ENCODE measurements around the gene HIRA. TPM values are rescaled to one million over a fixed set of nuclear protein-coding genes. Genes with fewer than 3 reads are reported as not detected.
A peak's percentile ranks its signal among the peaks of the same experiment; 100 is the strongest.

The HIRA gene
- total RNA-seq, 2 experiments from 2014 or later, result 16.2 to 18.0 TPM

GRCh38 chr22:19460036-19460435 lies 28.5 kb upstream of the HIRA start:
- intact Hi-C loops (cut with micrococcal nuclease), result no loop called here

DNA sequence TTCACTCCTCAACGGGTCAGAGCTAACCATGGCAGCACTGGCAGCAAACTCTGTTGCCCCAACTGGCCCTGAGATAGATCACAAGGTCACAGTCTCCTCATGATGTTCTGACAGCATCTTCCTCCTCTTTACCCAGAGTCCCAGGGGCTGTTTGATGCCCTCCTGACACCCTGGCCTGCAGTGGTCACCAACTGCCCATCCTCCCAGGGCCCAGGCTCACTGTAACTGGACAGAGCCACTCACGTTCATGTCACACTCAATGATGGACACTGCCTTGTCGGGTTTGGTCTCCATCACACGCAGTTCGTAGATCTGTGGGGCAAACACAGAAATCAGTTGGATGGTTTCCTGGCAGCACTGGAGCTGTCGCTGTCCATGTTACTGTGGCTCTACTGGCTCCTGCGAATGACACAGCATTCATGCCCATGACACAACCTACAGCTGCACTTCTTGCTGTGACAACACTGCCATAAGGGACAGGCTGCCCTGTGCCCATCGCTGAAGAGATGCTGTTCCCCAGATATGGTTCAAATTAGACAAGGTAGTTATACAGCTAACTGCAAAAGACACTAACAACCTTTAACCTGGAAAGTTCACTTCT lies 26.4 kb upstream of the HIRA start:
- no peak for DNase-seq
- Mint-ChIP-seq H3K4me3 (no peak overlapping the region), H3K9me3 (no peaks in the 10 kb centered on the region), H3K36me3 (ENCODE audit: low read depth) (peaks cover 27% of the 10 kb centered on the region), H3K4me1 (ENCODE audit: low read depth) (no peaks in the 10 kb centered on the region), H3K27me3 (ENCODE audit: low read depth) (no peaks in the 10 kb centered on the region), H3K27ac (no peak overlapping the region)
- CTCF ChIA-PET, result no interaction called here
- intact Hi-C loops (cut with micrococcal nuclease), result no loop called here

More at GRCh38 chr22:19460036-19460435, 28.5 kb upstream of the HIRA start:
- H3K27me3 Mint-ChIP-seq (ENCODE audit: low read depth), result no peaks in the 10 kb centered on the region
- peaks cover 19% of the 10 kb centered on the region for H3K36me3 Mint-ChIP-seq (ENCODE audit: low read depth)
- no peaks in the 10 kb centered on the region for H3K4me1 Mint-ChIP-seq (ENCODE audit: low read depth)
- no peaks in the 10 kb centered on the region for H3K9me3 Mint-ChIP-seq
- H3K4me3 Mint-ChIP-seq, result no peak overlapping the region
- CTCF ChIA-PET, result no interaction called here
- no peak overlapping the region for H3K27ac Mint-ChIP-seq
- no peak for DNase-seq

- Mint-ChIP-seq H3K4me1 (ENCODE audit: low read depth) (no peaks in the 10 kb centered on the region), H3K36me3 (ENCODE audit: low read depth) (peaks cover 36% of the 10 kb centered on the region), H3K9me3 (no peaks in the 10 kb centered on the region), H3K4me3 (no peak overlapping the region), H3K27me3 (ENCODE audit: low read depth) (no peaks in the 10 kb centered on the region), H3K27ac (no peak overlapping the region)
- intact Hi-C loops (cut with micrococcal nuclease), result no loop called here
- CTCF ChIA-PET, result no interaction called here
- no peak for DNase-seq
These were observed 25.0 kb upstream of the HIRA start for GRCh38 chr22:19456541-19456940.

- CTCF ChIA-PET, result no interaction called here
- intact Hi-C loops (cut with micrococcal nuclease), result no loop called here
- Mint-ChIP-seq H3K9me3 (no peaks in the 10 kb centered on the region), H3K4me1 (ENCODE audit: low read depth) (no peaks in the 10 kb centered on the region), H3K27me3 (ENCODE audit: low read depth) (no peaks in the 10 kb centered on the region), H3K36me3 (ENCODE audit: low read depth) (peaks cover 40% of the 10 kb centered on the region), H3K4me3 (no peak overlapping the region), H3K27ac (peak overlapping the region; percentile 32)
- no peak for DNase-seq
These were observed 24.2 kb upstream of the HIRA start for GRCh38 chr22:19455585-19456370.

- no peaks in the 10 kb centered on the region for H3K9me3 Mint-ChIP-seq
- no peak overlapping the region for H3K4me3 Mint-ChIP-seq
- intact Hi-C loops (cut with micrococcal nuclease), result no loop called here
- H3K36me3 Mint-ChIP-seq (ENCODE audit: low read depth), result peaks cover 39% of the 10 kb centered on the region
- no peaks in the 10 kb centered on the region for H3K4me1 Mint-ChIP-seq (ENCODE audit: low read depth)
- CTCF ChIA-PET, result no interaction called here
- H3K27me3 Mint-ChIP-seq (ENCODE audit: low read depth), result no peaks in the 10 kb centered on the region
- no peak for DNase-seq
- H3K27ac Mint-ChIP-seq, result no peak overlapping the region
These were observed 23.5 kb upstream of the HIRA start for GRCh38 chr22:19455033-19455432.

- H3K9me3 Mint-ChIP-seq, result no peaks in the 10 kb centered on the region
- CTCF ChIA-PET, result no interaction called here
- no peak for DNase-seq
- peak overlapping the region; percentile 44 for H3K27ac Mint-ChIP-seq
- H3K4me1 Mint-ChIP-seq (ENCODE audit: low read depth), result peaks cover 6% of the 10 kb centered on the region
- H3K4me3 Mint-ChIP-seq, result no peak overlapping the region
- peaks cover 38% of the 10 kb centered on the region for H3K36me3 Mint-ChIP-seq (ENCODE audit: low read depth)
- no peaks in the 10 kb centered on the region for H3K27me3 Mint-ChIP-seq (ENCODE audit: low read depth)
- intact Hi-C loops (cut with micrococcal nuclease), result no loop called here
These were observed 22.6 kb upstream of the HIRA start for GRCh38 chr22:19454156-19454555.

GRCh38 chr22:19453718-19454117 lies 22.2 kb upstream of the HIRA start:
- Mint-ChIP-seq H3K4me1 (ENCODE audit: low read depth) (peaks cover 9% of the 10 kb centered on the region), H3K36me3 (ENCODE audit: low read depth) (peaks cover 39% of the 10 kb centered on the region), H3K9me3 (no peaks in the 10 kb centered on the region), H3K27me3 (ENCODE audit: low read depth) (no peaks in the 10 kb centered on the region), H3K4me3 (no peak overlapping the region), H3K27ac (peak overlapping the region; percentile 44)
- intact Hi-C loops (cut with micrococcal nuclease), result no loop called here
- no peak for DNase-seq
- CTCF ChIA-PET, result no interaction called here

- H3K27ac Mint-ChIP-seq, result peak overlapping the region; percentile 6
- intact Hi-C loops (cut with micrococcal nuclease), result no loop called here
- CTCF ChIA-PET, result interaction anchor here (0.7 to 1.0 kb wide), 3 partner anchors 29 to 178 kb away, joined by 3 to 4 read pairs (median 3); no protein-coding TSS in a partner anchor
These were observed 20.0 kb upstream of the HIRA start for GRCh38 chr22:19451570-19451969.

DNA sequence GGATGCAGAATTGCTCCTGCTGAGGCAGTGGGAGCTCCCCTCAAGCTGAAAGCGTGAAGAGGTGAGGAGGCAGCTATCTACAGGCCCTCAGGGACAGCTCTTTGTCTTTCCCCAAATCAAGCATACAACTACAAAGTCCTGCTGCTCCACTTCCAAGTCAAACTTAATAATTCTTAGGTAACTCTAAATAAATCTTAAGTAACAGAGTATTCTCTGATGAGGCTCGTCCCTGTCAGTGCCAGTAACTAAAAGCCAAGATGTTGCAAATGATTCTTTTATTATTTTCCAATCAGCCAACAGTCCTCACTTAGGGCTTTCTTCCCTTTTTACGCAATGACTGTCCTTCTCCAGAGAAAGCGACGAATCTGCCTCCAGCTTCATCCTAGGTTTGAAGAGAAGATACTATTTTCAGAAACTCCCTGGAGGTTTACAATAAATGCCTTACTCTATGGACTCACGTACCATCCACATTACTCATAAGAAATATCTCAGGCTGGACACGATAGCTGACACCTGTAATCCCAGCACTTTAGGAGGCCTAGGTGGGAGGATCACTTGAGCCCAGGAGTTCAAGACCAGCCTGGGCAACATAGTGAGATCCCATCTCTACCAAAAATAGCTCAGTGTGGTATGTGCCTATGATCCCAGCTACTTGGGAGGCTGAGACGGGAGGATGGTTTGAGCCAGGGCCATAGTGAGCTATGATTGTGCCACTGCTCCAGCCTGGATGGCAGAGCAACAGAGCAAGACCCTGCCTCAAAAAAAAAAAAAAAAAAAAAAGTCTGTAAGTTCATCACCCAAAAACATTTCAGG lies 19.0 kb upstream of the HIRA start:
- intact Hi-C loops (cut with micrococcal nuclease), result no loop called here
- Mint-ChIP-seq H3K9me3 (no peaks in the 10 kb centered on the region), H3K4me3 (no peak overlapping the region), H3K4me1 (ENCODE audit: low read depth) (peaks cover 26% of the 10 kb centered on the region), H3K36me3 (ENCODE audit: low read depth) (peaks cover 39% of the 10 kb centered on the region), H3K27ac (peak overlapping the region; percentile 83), H3K27me3 (ENCODE audit: low read depth) (no peaks in the 10 kb centered on the region)
- CTCF ChIA-PET, result interaction anchor here (0.7 to 1.0 kb wide), 3 partner anchors 28 to 179 kb away, joined by 3 to 4 read pairs (median 3); no protein-coding TSS in a partner anchor
- DNase-seq, result no peak

More at GRCh38 chr22:19451570-19451969, 20.0 kb upstream of the HIRA start:
- Mint-ChIP-seq H3K4me3 (no peak overlapping the region), H3K9me3 (no peaks in the 10 kb centered on the region), H3K4me1 (ENCODE audit: low read depth) (peaks cover 20% of the 10 kb centered on the region), H3K27me3 (ENCODE audit: low read depth) (no peaks in the 10 kb centered on the region), H3K36me3 (ENCODE audit: low read depth) (peaks cover 35% of the 10 kb centered on the region)
- no peak for DNase-seq

GRCh38 chr22:19449422-19449767 lies 17.9 kb upstream of the HIRA start:
- peaks cover 35% of the 10 kb centered on the region for H3K4me1 Mint-ChIP-seq (ENCODE audit: low read depth)
- H3K27me3 Mint-ChIP-seq (ENCODE audit: low read depth), result no peaks in the 10 kb centered on the region
- H3K27ac Mint-ChIP-seq, result peak overlapping the region; percentile 83
- H3K36me3 Mint-ChIP-seq (ENCODE audit: low read depth), result peaks cover 31% of the 10 kb centered on the region
- intact Hi-C loops (cut with micrococcal nuclease), result loop anchor here (1.0 to 5.0 kb wide), 4 partner anchors 30 to 340 kb away; partner anchors contain the start of genes CDC45 and UFD1
- no peak for DNase-seq
- CTCF ChIA-PET, result no interaction called here
- no peak overlapping the region for H3K4me3 Mint-ChIP-seq
- no peaks in the 10 kb centered on the region for H3K9me3 Mint-ChIP-seq

DNA sequence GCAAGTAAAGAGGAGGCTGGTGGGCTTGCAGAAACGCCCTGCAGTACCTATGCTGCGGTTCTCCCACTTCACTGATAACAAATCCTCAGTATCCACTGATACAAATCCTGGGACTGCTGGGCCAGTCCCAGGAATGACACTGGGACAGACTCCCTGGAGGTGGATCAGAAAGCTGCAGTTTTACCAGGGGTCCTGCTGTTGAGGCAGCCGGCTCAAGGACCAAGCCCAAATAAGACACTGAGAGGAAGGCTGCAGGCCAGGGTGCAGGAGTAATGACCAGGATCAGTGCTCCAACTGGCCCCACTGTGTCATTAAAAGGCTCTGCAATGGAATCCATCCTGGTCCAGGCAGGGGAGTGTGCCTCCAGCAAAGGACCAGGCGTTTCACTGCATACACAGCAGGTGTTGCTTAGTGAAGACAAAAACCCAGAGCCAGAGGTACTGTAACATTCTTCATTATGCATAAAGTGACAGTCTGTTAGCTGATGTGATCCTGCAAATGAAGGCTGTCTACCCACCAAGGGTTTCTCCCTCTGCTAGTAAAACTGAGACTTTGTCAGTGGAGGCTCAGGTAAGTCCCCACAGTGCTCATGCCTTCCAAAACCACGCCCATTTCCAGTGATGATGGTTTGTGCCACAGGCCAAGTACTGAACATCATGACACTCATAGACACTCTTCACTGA lies 17.3 kb upstream of the HIRA start:
- H3K36me3 Mint-ChIP-seq (ENCODE audit: low read depth), result peaks cover 26% of the 10 kb centered on the region
- peak; percentile 92 for DNase-seq
- no peaks in the 10 kb centered on the region for H3K9me3 Mint-ChIP-seq
- H3K4me3 Mint-ChIP-seq, result peak overlapping the region; percentile 86
- peak overlapping the region; percentile 85 for H3K27ac Mint-ChIP-seq
- intact Hi-C loops (cut with micrococcal nuclease), result loop anchor here (1.0 to 5.0 kb wide), 4 partner anchors 30 to 340 kb away; partner anchors contain the start of genes CDC45 and UFD1
- H3K4me1 Mint-ChIP-seq (ENCODE audit: low read depth), result peaks cover 38% of the 10 kb centered on the region
- no peaks in the 10 kb centered on the region for H3K27me3 Mint-ChIP-seq (ENCODE audit: low read depth)
- CTCF ChIA-PET, result no interaction called here

DNA sequence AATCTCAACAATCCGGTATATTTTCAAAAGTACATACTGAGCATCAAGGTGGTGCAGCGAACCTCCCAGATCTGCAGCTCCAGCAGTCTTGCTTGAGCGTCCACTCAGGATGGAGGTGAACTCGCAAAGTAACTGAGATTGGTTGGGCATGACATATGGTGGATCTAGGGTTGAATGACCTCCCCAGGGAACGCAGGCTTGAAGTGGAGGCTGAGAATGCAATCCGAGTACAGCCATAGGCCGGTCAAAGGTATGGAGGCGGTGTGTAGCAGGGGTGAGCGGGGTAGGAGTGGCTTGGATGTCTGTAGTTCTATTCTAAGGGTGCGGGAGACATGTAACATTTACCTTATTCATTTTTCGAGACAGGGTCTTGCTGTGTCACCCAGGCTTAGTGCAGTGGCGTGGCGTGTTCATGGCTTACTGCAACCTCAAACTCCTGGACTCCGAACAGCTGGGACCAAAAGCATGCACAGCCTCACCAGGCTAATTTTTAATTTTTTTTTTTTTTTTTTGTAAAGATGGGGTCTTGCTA lies 16.6 kb upstream of the HIRA start:
- peak; percentile 48 for DNase-seq
- H3K4me1 Mint-ChIP-seq (ENCODE audit: low read depth), result peaks cover 42% of the 10 kb centered on the region
- H3K27me3 Mint-ChIP-seq (ENCODE audit: low read depth), result no peaks in the 10 kb centered on the region
- CTCF ChIA-PET, result no interaction called here
- peaks cover 25% of the 10 kb centered on the region for H3K36me3 Mint-ChIP-seq (ENCODE audit: low read depth)
- H3K27ac Mint-ChIP-seq, result peak overlapping the region; percentile 90
- intact Hi-C loops (cut with micrococcal nuclease), result loop anchor here (5.0 kb wide), 1 partner anchor 159 kb away; no protein-coding TSS in a partner anchor
- H3K4me3 Mint-ChIP-seq, result peak overlapping the region; percentile 86
- no peaks in the 10 kb centered on the region for H3K9me3 Mint-ChIP-seq
